Karpas-422 (cell line): Measurements from ENCODE around the gene NPRL2. TPM values are rescaled to one million over a fixed set of nuclear protein-coding genes. Genes with fewer than 3 reads are reported as not detected.
A peak's percentile ranks its signal among the peaks of the same experiment; 100 is the strongest.

Experiments
- DNase-seq: peaks from one replicate; pipeline ENCODE4 v3.0.0-alpha.2; 2015
- H2AFZ ChIP-seq: fragments of 200-600 bp; sonication (generic); 2 replicates; pipeline ENCODE4 v1.6.1; 2014; ENCODE audit warnings: antibody characterized with exemption, low read length, mixed read lengths
- H3K27ac ChIP-seq: fragments of 200-600 bp; sonication (generic); 2 replicates; pipeline ENCODE4 v1.5.1; 2014; ENCODE audit warnings: mild to moderate bottlenecking, low read length, moderate library complexity
- H3K27me3 ChIP-seq: fragments of 200-600 bp; sonication (generic); 2 replicates; pipeline ENCODE4 v1.6.1; 2014; ENCODE audit warnings: low read length, mixed read lengths
- H3K36me3 ChIP-seq: fragments of 200-600 bp; sonication (generic); 2 replicates; pipeline ENCODE4 v1.6.1; 2014; ENCODE audit warnings: low read length, mixed read lengths; ENCODE audit not compliant: insufficient read depth
- H3K4me1 ChIP-seq: fragments of 200-600 bp; sonication (generic); 2 replicates; pipeline ENCODE4 v1.6.1; 2014; ENCODE audit warnings: mild to moderate bottlenecking, low read length, mixed read lengths
- H3K4me2 ChIP-seq: fragments of 200-600 bp; sonication (generic); 2 replicates; pipeline ENCODE4 v1.6.1; 2014; ENCODE audit warnings: low read length, low read depth, mild to moderate bottlenecking; ENCODE audit not compliant: poor library complexity, severe bottlenecking
- H3K4me3 ChIP-seq: fragments of 200-600 bp; sonication (generic); 2 replicates; pipeline ENCODE4 v1.5.1; 2014; ENCODE audit warnings: mild to moderate bottlenecking, antibody characterized with exemption, low read length, mixed read lengths
- H3K79me2 ChIP-seq: fragments of 200-600 bp; sonication (generic); 2 replicates; pipeline ENCODE4 v1.6.1; 2014; ENCODE audit warnings: mild to moderate bottlenecking, low read length, mixed read lengths
- H3K9ac ChIP-seq: fragments of 200-600 bp; sonication (generic); 2 replicates; pipeline ENCODE4 v1.6.0; 2014; ENCODE audit warnings: low read length
- H3K9me2 ChIP-seq: fragments of 200-600 bp; sonication (generic), shearing (Covaris generic); replicated peaks from 2 replicates; pipeline ENCODE4 v1.6.0; 2014; ENCODE audit warnings: mild to moderate bottlenecking, low read length, moderate library complexity; ENCODE audit not compliant: insufficient read depth
- H3K9me3 ChIP-seq: fragments of 300-700, 200-600 bp; sonication (generic); 2 replicates; pipeline ENCODE4 v1.6.1; 2014; ENCODE audit warnings: low read length, mixed read lengths
- H4K20me1 ChIP-seq: fragments of 200-600 bp; sonication (generic); 2 replicates; pipeline ENCODE4 v1.6.1; 2014; ENCODE audit warnings: mild to moderate bottlenecking, antibody characterized with exemption, low read length, low read depth; ENCODE audit not compliant: insufficient read depth
- total RNA-seq: library from RNA; depleted of rRNA; stranded (reverse); fragments of >200 nt; shearing (Covaris generic); gene quantifications from 2 replicates; pipeline ENCODE4 v1.2.3, GENCODE V29; 2014; ENCODE audit warnings: low replicate concordance

NPRL2 gene
- total RNA-seq, 1 experiment from 2014 or later, result 71.1 TPM

GRCh38 chr3:50334339-50335075 lies 16.1 kb downstream of the NPRL2 start:
- H3K4me2 ChIP-seq, result no peak overlapping the region
- no peaks in the 10 kb centered on the region for H3K9me3 ChIP-seq

GRCh38 chr3:50333744-50334328 lies 16.7 kb downstream of the NPRL2 start:
- Histone ChIP-seq H3K79me2 (peaks cover 54% of the 10 kb centered on the region), H3K9ac (no peak overlapping the region), H3K36me3 (peaks cover 46% of the 10 kb centered on the region), H3K4me2 (no peak overlapping the region), H4K20me1 (peaks cover 20% of the 10 kb centered on the region; the same call in 1 of the 2 replicates), H3K27ac (no peak overlapping the region), H2AFZ (no peak overlapping the region), H3K4me3 (no peak overlapping the region), H3K4me1 (peaks cover 55% of the 10 kb centered on the region), H3K9me2 (no peaks in the 10 kb centered on the region), H3K27me3 (no peaks in the 10 kb centered on the region), H3K9me3 (no peaks in the 10 kb centered on the region)
- DNase-seq, result no peak

More at GRCh38 chr3:50334339-50335075, 16.1 kb downstream of the NPRL2 start:
- Histone ChIP-seq H3K4me1 (peaks cover 56% of the 10 kb centered on the region), H3K9ac (peak overlapping the region; percentile 40; the same call in 1 of the 2 replicates), H3K9me2 (no peaks in the 10 kb centered on the region), H4K20me1 (peaks cover 20% of the 10 kb centered on the region; the same call in 1 of the 2 replicates), H3K79me2 (peaks cover 59% of the 10 kb centered on the region), H3K27ac (no peak overlapping the region; the same call in 1 of the 2 replicates), H3K27me3 (no peaks in the 10 kb centered on the region), H3K4me3 (no peak overlapping the region), H3K36me3 (peaks cover 45% of the 10 kb centered on the region), H2AFZ (no peak overlapping the region)
- DNase-seq, result no peak

GRCh38 chr3:50331364-50331907 lies 19.1 kb downstream of the NPRL2 start:
- Histone ChIP-seq H3K79me2 (peaks cover 48% of the 10 kb centered on the region), H3K36me3 (peaks cover 43% of the 10 kb centered on the region), H3K9me3 (no peaks in the 10 kb centered on the region), H4K20me1 (peaks cover 22% of the 10 kb centered on the region; the same call in 1 of the 2 replicates), H3K27ac (no peak overlapping the region), H3K9me2 (no peaks in the 10 kb centered on the region), H3K4me3 (no peak overlapping the region), H3K27me3 (no peaks in the 10 kb centered on the region), H3K4me2 (no peak overlapping the region), H3K4me1 (peaks cover 57% of the 10 kb centered on the region), H3K9ac (no peak overlapping the region), H2AFZ (no peak overlapping the region)
- DNase-seq, result no peak

- no peak overlapping the region for H3K27ac ChIP-seq
- peaks cover 41% of the 10 kb centered on the region for H3K79me2 ChIP-seq
- H3K27me3 ChIP-seq, result no peaks in the 10 kb centered on the region
- no peak overlapping the region for H3K4me3 ChIP-seq
- peaks cover 18% of the 10 kb centered on the region; the same call in 1 of the 2 replicates for H4K20me1 ChIP-seq
- peaks cover 50% of the 10 kb centered on the region for H3K4me1 ChIP-seq
- no peak overlapping the region for H3K9ac ChIP-seq
- DNase-seq, result no peak
- no peaks in the 10 kb centered on the region for H3K9me2 ChIP-seq
- H3K4me2 ChIP-seq, result no peak overlapping the region
- no peaks in the 10 kb centered on the region for H3K9me3 ChIP-seq
- no peak overlapping the region for H2AFZ ChIP-seq
- H3K36me3 ChIP-seq, result peaks cover 38% of the 10 kb centered on the region; the same call in 1 of the 2 replicates
Measured at GRCh38 chr3:50330330-50330729, 20.2 kb downstream of the NPRL2 start.

- Histone ChIP-seq H3K4me1 (peaks cover 39% of the 10 kb centered on the region), H3K27ac (peak within 1 kb of the TSS; percentile 48), H3K4me3 (peak within 1 kb of the TSS; percentile 94), H2AFZ (no peak within 1 kb of the TSS), H3K9me2 (no peaks in the 10 kb centered on the region), H3K9ac (peak within 1 kb of the TSS; percentile 90), H3K9me3 (no peaks in the 10 kb centered on the region), H3K79me2 (peaks cover 22% of the 10 kb centered on the region), H3K4me2 (peak within 1 kb of the TSS; percentile 82), H3K36me3 (peaks cover 27% of the 10 kb centered on the region; the same call in 1 of the 2 replicates), H4K20me1 (peaks cover 6% of the 10 kb centered on the region; the same call in 1 of the 2 replicates), H3K27me3 (no peaks in the 10 kb centered on the region)
- DNase-seq, result peak; percentile 99
Measured at GRCh38 chr3:50327943-50328691, 22.5 kb downstream of the NPRL2 start, which contains the start of gene TUSC2. Gene TUSC2, minus strand, starts transcription at chr3:50328223. Its CDS starts 124 bp downstream, at chr3:50328099.

GRCh38 chr3:50327129-50327528 lies 23.4 kb downstream of the NPRL2 start:
- H3K9me3 ChIP-seq, result no peaks in the 10 kb centered on the region
- no peaks in the 10 kb centered on the region for H3K27me3 ChIP-seq
- no peak overlapping the region for H3K27ac ChIP-seq
- no peak for DNase-seq
- H3K9me2 ChIP-seq, result no peaks in the 10 kb centered on the region
- peaks cover 22% of the 10 kb centered on the region for H3K79me2 ChIP-seq
- peak overlapping the region; percentile 82 for H3K4me2 ChIP-seq
- H4K20me1 ChIP-seq, result peaks cover 6% of the 10 kb centered on the region; the same call in 1 of the 2 replicates
- peaks cover 25% of the 10 kb centered on the region; the same call in 1 of the 2 replicates for H3K36me3 ChIP-seq
- peaks cover 40% of the 10 kb centered on the region for H3K4me1 ChIP-seq
- H3K4me3 ChIP-seq, result peak overlapping the region; percentile 94
- H3K9ac ChIP-seq, result peak overlapping the region; percentile 90
- no peak overlapping the region for H2AFZ ChIP-seq

GRCh38 chr3:50326182-50326541 lies 24.4 kb downstream of the NPRL2 start:
- Histone ChIP-seq H3K4me2 (no peak overlapping the region), H3K9me2 (no peaks in the 10 kb centered on the region), H3K4me3 (no peak overlapping the region), H3K36me3 (peaks cover 15% of the 10 kb centered on the region; the same call in 1 of the 2 replicates), H3K4me1 (peaks cover 44% of the 10 kb centered on the region), H3K79me2 (peaks cover 19% of the 10 kb centered on the region), H3K27ac (no peak overlapping the region), H3K27me3 (no peaks in the 10 kb centered on the region), H3K9ac (0 out of 2 replicates have a peak overlapping the region, but pooled peaks have one; percentile 90), H3K9me3 (no peaks in the 10 kb centered on the region), H2AFZ (no peak overlapping the region), H4K20me1 (peaks cover 6% of the 10 kb centered on the region; the same call in 1 of the 2 replicates)
- no peak for DNase-seq
